ENCODE measurements around the gene FADS3.

GRCh38 chr11:61927501-61927900, 36.2 kb upstream of the FADS3 start:
- no peak for TF ChIP-seq POLR2A (IDR thresholded peaks at IDR 0.05)
- no peak for TF ChIP-seq CTCF (IDR thresholded peaks at IDR 0.05)
- TF ChIP-seq EP300 (IDR thresholded peaks at IDR 0.05): no peak

Data from ovary (tissue), 3 donors.